AG04450 (cell line): Measurements from ENCODE around the gene UIMC1. TPM values are rescaled to one million over a fixed set of nuclear protein-coding genes. Genes with fewer than 3 reads are reported as not detected.
"Not testable (repeated sequence)": the region's sequence is repeated elsewhere in the genome, so short reads cannot be mapped to it uniquely, and the experiment has no call there.

ENCODE experiments used
- CTCF ChIA-PET: fragments of 300-600, 350-600 bp; formaldehyde crosslinking; extraction: SDS; loops from one replicate; lab custom pipeline; 2022; ENCODE audit warnings: antibody characterized with exemption, inconsistent platforms; lab: Charles Lee
- POLR2A ChIA-PET: fragments of 350-600 bp; formaldehyde crosslinking; extraction: SDS; loops from one replicate; lab custom pipeline; 2021; ENCODE audit warnings: antibody characterized with exemption, inconsistent platforms; lab: Yijun Ruan, JAX
- DNase-seq: peaks from one replicate; pipeline ENCODE4 v3.0.0-alpha.2; 2011; ENCODE audit warnings: low read depth, low spot score
- H3K27ac ChIP-seq: one replicate; pipeline ENCODE4 v1.5.1; 2012; ENCODE audit warnings: low read depth, low read length, control low read depth
- H3K27me3 ChIP-seq: one replicate; pipeline ENCODE4 v1.6.0; 2012; ENCODE audit warnings: low read length; ENCODE audit not compliant: control insufficient read depth, insufficient read depth
- H3K4me3 ChIP-seq: 2 replicates; pipeline ENCODE4 v1.5.1; 2011; ENCODE audit warnings: mild to moderate bottlenecking, low read depth, low read length, control low read depth
- H3K9me3 ChIP-seq: 2 replicates; pipeline ENCODE4 v1.5.1; 2012; ENCODE audit warnings: low read length; ENCODE audit not compliant: control insufficient read depth, insufficient read depth
- polyA minus RNA-seq: library from RNA; depleted of rRNA, polyadenylated mRNA; stranded (reverse); fragments of >200 nt; gene quantifications from 2 replicates; pipeline ENCODE4 v1.2.3, GENCODE V29; 2011; rRNA and poly(A)+ RNA removed
- polyA plus RNA-seq: library from polyadenylated mRNA; depleted of rRNA; stranded (reverse); fragments of >200 nt; gene quantifications from 2 replicates; pipeline ENCODE4 v1.2.3, GENCODE V29; 2011; rRNA removed
- TF ChIP-seq, protein P1 (sequence below): IDR thresholded peaks from 2 replicates; pipeline ENCODE4 v1.5.1; 2011; ENCODE audit warnings: low read depth, low read length, control low read depth, inconsistent platforms

The UIMC1 gene
- polyA plus RNA-seq (22.8 and 27.8 TPM in 2 replicates), polyA minus RNA-seq (20.2 and 30.8 TPM in 2 replicates)

DNA sequence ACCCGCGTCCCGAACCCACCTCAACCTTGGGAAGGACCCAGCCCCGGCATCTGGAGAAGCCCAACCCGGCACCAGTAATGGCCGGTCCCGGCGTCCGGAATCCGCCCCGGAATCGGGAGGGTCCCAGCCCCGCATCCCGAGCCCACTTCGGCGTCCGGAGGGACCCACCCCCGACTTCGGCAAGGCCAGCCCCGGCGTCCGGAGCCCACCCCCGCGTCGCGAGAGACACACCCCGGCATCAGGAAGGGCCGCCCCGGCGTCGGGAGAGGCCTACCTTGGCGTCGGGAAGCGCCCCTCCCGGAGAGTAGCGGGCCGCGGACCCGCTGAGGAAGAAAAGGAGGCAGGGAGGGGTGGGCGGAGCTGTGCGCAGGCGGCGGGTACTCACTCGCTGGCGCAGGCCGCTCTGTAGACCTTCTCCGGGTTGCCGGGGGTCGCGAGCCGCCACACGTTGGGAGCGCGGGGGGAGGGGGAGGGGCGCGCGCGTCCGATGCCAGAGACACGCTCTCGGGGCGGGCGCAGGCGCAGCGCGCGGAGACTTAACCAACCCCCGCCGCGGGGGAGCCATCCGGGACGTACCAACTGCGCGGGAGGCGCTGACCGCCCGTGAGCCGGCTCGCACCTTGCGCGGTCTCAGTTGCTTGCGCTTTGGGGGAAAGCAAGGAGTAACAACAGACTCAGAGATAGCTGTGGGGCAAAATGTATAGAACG lies at the start of gene UIMC1:
Gene UIMC1 (minus strand): TSS at position 515 of the 708 bp plus-strand sequence. CDS start 24,164 bp downstream, outside the sequence.
- Histone ChIP-seq H3K27me3 (no peaks in the 10 kb centered on the region), H3K27ac (peak within 1 kb of the TSS; percentile 83), H3K9me3 (peaks cover 4% of the 10 kb centered on the region; the same call in 1 of the 2 replicates), H3K4me3 (peak within 1 kb of the TSS; percentile 95)
- ChIA-PET POLR2A (interaction anchor here (0.7 to 1.3 kb wide), 3 partner anchors 13 to 88 kb away, joined by 3 to 5 read pairs (median 4); partner anchors contain the start of gene FGFR4), CTCF (interaction anchor here (1.2 to 1.5 kb wide), 3 partner anchors 10 to 345 kb away, joined by 3 to 9 read pairs (median 4); partner anchors contain the start of gene ZNF346)
- TF ChIP-seq, protein P1, sequence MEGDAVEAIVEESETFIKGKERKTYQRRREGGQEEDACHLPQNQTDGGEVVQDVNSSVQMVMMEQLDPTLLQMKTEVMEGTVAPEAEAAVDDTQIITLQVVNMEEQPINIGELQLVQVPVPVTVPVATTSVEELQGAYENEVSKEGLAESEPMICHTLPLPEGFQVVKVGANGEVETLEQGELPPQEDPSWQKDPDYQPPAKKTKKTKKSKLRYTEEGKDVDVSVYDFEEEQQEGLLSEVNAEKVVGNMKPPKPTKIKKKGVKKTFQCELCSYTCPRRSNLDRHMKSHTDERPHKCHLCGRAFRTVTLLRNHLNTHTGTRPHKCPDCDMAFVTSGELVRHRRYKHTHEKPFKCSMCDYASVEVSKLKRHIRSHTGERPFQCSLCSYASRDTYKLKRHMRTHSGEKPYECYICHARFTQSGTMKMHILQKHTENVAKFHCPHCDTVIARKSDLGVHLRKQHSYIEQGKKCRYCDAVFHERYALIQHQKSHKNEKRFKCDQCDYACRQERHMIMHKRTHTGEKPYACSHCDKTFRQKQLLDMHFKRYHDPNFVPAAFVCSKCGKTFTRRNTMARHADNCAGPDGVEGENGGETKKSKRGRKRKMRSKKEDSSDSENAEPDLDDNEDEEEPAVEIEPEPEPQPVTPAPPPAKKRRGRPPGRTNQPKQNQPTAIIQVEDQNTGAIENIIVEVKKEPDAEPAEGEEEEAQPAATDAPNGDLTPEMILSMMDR, result no peak
- DNase-seq, result peak; percentile 78

GRCh38 chr5:177049285-177049684 lies 42.7 kb upstream of the UIMC1 start:
- no peak overlapping the region for H3K27ac ChIP-seq
- no peaks in the 10 kb centered on the region for H3K9me3 ChIP-seq
- TF ChIP-seq, protein P1, result no peak
- DNase-seq, result no peak
- no peak overlapping the region for H3K4me3 ChIP-seq
- CTCF ChIA-PET, result no interaction called here
- POLR2A ChIA-PET, result no interaction called here
- H3K27me3 ChIP-seq, result no peaks in the 10 kb centered on the region

- POLR2A ChIA-PET, H3K9me3 ChIP-seq, H3K27me3 ChIP-seq, DNase-seq, H3K4me3 ChIP-seq, H3K27ac ChIP-seq, CTCF ChIA-PET: not testable (repeated sequence)
Measured at GRCh38 chr5:177048531-177048930, 42.0 kb upstream of the UIMC1 start.

GRCh38 chr5:177045631-177046030 lies 39.1 kb upstream of the UIMC1 start:
- no peak for DNase-seq
- H3K4me3 ChIP-seq, result no peak overlapping the region
- CTCF ChIA-PET, result interaction anchor here (2.3 kb wide), 1 partner anchor 26 kb away, joined by 9 read pairs; no protein-coding TSS in a partner anchor

GRCh38 chr5:177044641-177045040 lies 38.1 kb upstream of the UIMC1 start:
- POLR2A ChIA-PET, result no interaction called here
- no peak for DNase-seq
- Histone ChIP-seq H3K4me3 (no peak overlapping the region), H3K27me3 (no peaks in the 10 kb centered on the region), H3K27ac (no peak overlapping the region), H3K9me3 (no peaks in the 10 kb centered on the region)
- TF ChIP-seq, protein P1, result no peak
- CTCF ChIA-PET, result interaction anchor here (1.3 to 2.3 kb wide), 2 partner anchors 27 to 384 kb away, joined by 4 to 9 read pairs; no protein-coding TSS in a partner anchor

More at GRCh38 chr5:177045631-177046030, 39.1 kb upstream of the UIMC1 start:
- TF ChIP-seq, protein P1, result no peak
- POLR2A ChIA-PET, result no interaction called here
- Histone ChIP-seq H3K9me3 (no peaks in the 10 kb centered on the region), H3K27me3 (no peaks in the 10 kb centered on the region), H3K27ac (no peak overlapping the region)
